ENCODE data around the gene KCTD17. TPM values are rescaled to one million over a fixed set of nuclear protein-coding genes. Genes with fewer than 3 reads are reported as not detected.
"Not testable (repeated sequence)": the region's sequence is repeated elsewhere in the genome, so short reads cannot be mapped to it uniquely, and the experiment has no call there.

KCTD17 gene
- total RNA-seq, 1 donor from 2014 or later, result 28.9 TPM

- CTCF ChIA-PET, result no interaction called here
These were observed 17.8 kb downstream of the KCTD17 start for GRCh38 chr22:37069319-37069718.

DNA sequence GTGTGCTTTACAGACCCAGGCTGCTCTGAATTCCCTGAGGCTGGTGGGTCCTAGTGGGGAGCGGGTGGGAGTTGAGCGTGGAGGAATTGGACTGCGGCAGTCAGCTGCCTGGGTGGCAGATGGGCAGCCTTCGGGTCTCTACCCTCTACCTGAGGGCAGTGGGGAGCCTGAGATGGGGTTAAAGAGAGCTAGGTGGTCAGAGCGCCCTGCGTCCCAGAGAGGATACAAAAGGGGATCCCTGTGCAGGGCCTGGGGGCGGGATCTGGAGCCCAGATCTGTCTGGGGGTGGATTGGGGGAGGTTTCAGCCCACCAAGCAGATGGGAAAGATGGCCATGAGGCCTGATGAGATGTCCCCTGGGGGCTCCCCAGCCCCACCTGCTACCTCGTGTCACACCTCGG lies 18.2 kb downstream of the KCTD17 start:
- intact Hi-C loops (cut with micrococcal nuclease), result no loop called here
- H3K27me3 Mint-ChIP-seq, result peaks cover 21% of the 10 kb centered on the region
- H3K4me3 Mint-ChIP-seq, result no peak overlapping the region
- ChIA-PET CTCF (no interaction called here), POLR2A (no interaction called here)
- ATAC-seq (ENCODE audit: low read depth) (no peak), DNase-seq (no peak)
- no peaks in the 10 kb centered on the region for H3K36me3 Mint-ChIP-seq (ENCODE audit: low read depth)
- H3K9me3 Mint-ChIP-seq, result no peaks in the 10 kb centered on the region
- no peaks in the 10 kb centered on the region for H3K4me1 Mint-ChIP-seq
- TF ChIP-seq, protein P1, sequence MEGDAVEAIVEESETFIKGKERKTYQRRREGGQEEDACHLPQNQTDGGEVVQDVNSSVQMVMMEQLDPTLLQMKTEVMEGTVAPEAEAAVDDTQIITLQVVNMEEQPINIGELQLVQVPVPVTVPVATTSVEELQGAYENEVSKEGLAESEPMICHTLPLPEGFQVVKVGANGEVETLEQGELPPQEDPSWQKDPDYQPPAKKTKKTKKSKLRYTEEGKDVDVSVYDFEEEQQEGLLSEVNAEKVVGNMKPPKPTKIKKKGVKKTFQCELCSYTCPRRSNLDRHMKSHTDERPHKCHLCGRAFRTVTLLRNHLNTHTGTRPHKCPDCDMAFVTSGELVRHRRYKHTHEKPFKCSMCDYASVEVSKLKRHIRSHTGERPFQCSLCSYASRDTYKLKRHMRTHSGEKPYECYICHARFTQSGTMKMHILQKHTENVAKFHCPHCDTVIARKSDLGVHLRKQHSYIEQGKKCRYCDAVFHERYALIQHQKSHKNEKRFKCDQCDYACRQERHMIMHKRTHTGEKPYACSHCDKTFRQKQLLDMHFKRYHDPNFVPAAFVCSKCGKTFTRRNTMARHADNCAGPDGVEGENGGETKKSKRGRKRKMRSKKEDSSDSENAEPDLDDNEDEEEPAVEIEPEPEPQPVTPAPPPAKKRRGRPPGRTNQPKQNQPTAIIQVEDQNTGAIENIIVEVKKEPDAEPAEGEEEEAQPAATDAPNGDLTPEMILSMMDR (IDR thresholded peaks at IDR 0.05), result no peak
- H3K27ac Mint-ChIP-seq, result no peak overlapping the region

More at GRCh38 chr22:37069319-37069718, 17.8 kb downstream of the KCTD17 start:
- POLR2A ChIA-PET, result interaction anchor here (0.9 kb wide), 1 partner anchor 10 kb away, joined by 3 read pairs; no protein-coding TSS in a partner anchor
- no peak overlapping the region for H3K27ac Mint-ChIP-seq
- TF ChIP-seq, protein P1 (IDR thresholded peaks at IDR 0.05), result no peak
- H3K27me3 Mint-ChIP-seq, result peaks cover 21% of the 10 kb centered on the region
- no peak for ATAC-seq (ENCODE audit: low read depth)
- intact Hi-C loops (cut with micrococcal nuclease), result no loop called here
- no peaks in the 10 kb centered on the region for H3K4me1 Mint-ChIP-seq
- H3K9me3 Mint-ChIP-seq, result no peaks in the 10 kb centered on the region
- no peak for DNase-seq
- peaks cover 2% of the 10 kb centered on the region for H3K36me3 Mint-ChIP-seq (ENCODE audit: low read depth)
- H3K4me3 Mint-ChIP-seq, result no peak overlapping the region

DNA sequence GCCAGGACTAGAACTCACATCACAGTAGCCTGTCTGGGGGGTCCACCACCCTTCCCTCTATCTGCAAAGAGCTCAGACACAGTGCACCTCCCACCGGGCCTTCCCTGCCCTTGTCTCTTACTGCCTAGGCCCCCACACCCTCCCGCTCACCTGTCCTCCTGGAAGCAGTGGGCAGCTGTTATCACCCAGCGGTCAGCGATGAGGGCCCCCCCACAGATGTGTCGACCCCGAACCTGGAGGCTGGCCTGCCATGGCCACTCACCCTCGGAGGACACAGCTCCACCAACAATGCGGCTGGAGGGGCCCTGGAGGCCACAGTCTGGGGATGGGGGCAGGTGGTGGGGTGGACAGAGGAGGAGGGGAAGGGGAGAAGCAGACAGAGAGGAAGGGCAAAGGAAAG lies 18.8 kb downstream of the KCTD17 start:
- H3K27me3 Mint-ChIP-seq, result peaks cover 21% of the 10 kb centered on the region
- H3K9me3 Mint-ChIP-seq, result no peaks in the 10 kb centered on the region
- CTCF ChIA-PET, result no interaction called here
- no peaks in the 10 kb centered on the region for H3K4me1 Mint-ChIP-seq
- DNase-seq (no peak), ATAC-seq (ENCODE audit: low read depth) (no peak)
- no peaks in the 10 kb centered on the region for H3K36me3 Mint-ChIP-seq (ENCODE audit: low read depth)
- POLR2A ChIA-PET, result no interaction called here
- intact Hi-C loops (cut with micrococcal nuclease), result no loop called here
- no peak overlapping the region for H3K4me3 Mint-ChIP-seq
- no peak overlapping the region for H3K27ac Mint-ChIP-seq
- TF ChIP-seq, protein P1 (IDR thresholded peaks at IDR 0.05), result no peak

DNA sequence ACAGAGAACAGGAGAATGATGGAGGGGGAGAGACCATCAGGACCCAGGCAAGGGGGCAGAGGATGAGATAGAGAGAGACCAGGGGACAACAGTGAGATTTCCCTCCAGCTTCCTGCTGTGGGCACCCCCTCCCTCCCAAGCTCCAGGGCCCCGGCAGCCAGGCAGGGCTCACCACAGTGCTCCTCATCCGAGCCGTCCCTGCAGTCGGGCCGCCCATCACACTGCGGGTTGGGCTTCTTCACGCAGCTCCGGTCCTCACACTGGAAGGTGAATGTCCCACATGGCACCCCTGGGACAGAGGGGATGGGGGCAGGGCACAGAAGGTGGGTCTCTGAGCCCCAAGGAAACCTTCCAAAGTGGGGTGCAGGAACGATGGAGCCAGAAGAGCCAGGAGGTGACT lies 19.2 kb downstream of the KCTD17 start:
- ChIA-PET CTCF (no interaction called here), POLR2A (no interaction called here)
- Mint-ChIP-seq H3K36me3 (ENCODE audit: low read depth) (no peaks in the 10 kb centered on the region), H3K27ac (no peak overlapping the region), H3K27me3 (peaks cover 21% of the 10 kb centered on the region), H3K4me1 (no peaks in the 10 kb centered on the region), H3K9me3 (no peaks in the 10 kb centered on the region), H3K4me3 (no peak overlapping the region)
- no peak for ATAC-seq (ENCODE audit: low read depth)
- intact Hi-C loops (cut with micrococcal nuclease), result no loop called here
- TF ChIP-seq, protein P1 (IDR thresholded peaks at IDR 0.05), result no peak
- DNase-seq, result no peak

GRCh38 chr22:37071850-37072592 lies 20.5 kb downstream of the KCTD17 start:
- H3K27me3 Mint-ChIP-seq, result peaks cover 21% of the 10 kb centered on the region
- DNase-seq; CTCF ChIA-PET; H3K4me3 Mint-ChIP-seq; ATAC-seq (ENCODE audit: low read depth); H3K36me3 Mint-ChIP-seq (ENCODE audit: low read depth); H3K9me3 Mint-ChIP-seq; H3K4me1 Mint-ChIP-seq; POLR2A ChIA-PET; intact Hi-C loops (cut with micrococcal nuclease); H3K27ac Mint-ChIP-seq: not testable (repeated sequence)

GRCh38 chr22:37072673-37073072 lies 21.1 kb downstream of the KCTD17 start:
- DNase-seq, result no peak
- H3K27ac Mint-ChIP-seq, result no peak overlapping the region
- H3K4me1 Mint-ChIP-seq, result no peaks in the 10 kb centered on the region
- no peaks in the 10 kb centered on the region for H3K9me3 Mint-ChIP-seq
- ChIA-PET POLR2A (no interaction called here), CTCF (no interaction called here)
- intact Hi-C loops (cut with micrococcal nuclease), result no loop called here
- TF ChIP-seq, protein P1 (IDR thresholded peaks at IDR 0.05), result no peak
- H3K27me3 Mint-ChIP-seq, result peaks cover 21% of the 10 kb centered on the region
- no peaks in the 10 kb centered on the region for H3K36me3 Mint-ChIP-seq (ENCODE audit: low read depth)
- no peak overlapping the region for H3K4me3 Mint-ChIP-seq
- ATAC-seq (ENCODE audit: low read depth), result no peak

Measured in activated B cell treated with CpG ODN at 0.5 μM for 24 hours (primary cell).